Fibroblast of skin of right quadriceps (primary cell): ENCODE data around the gene GGTLC2.
A peak's percentile ranks its signal among the peaks of the same experiment; 100 is the strongest.
"Not testable (repeated sequence)": the region's sequence is repeated elsewhere in the genome, so short reads cannot be mapped to it uniquely, and the experiment has no call there.

ENCODE experiments used
- DNase-seq: peaks from one replicate; pipeline ENCODE4 v3.0.0-alpha.2; 2013

GGTLC2 gene

GRCh38 chr22:22670076-22670795 lies 25.8 kb downstream of the GGTLC2 start:
- no peak for DNase-seq

- DNase-seq = no peak
Measured at GRCh38 chr22:22671506-22671905, 27.1 kb downstream of the GGTLC2 start.

- DNase-seq = no peak
Measured at GRCh38 chr22:22673099-22673498, 28.7 kb downstream of the GGTLC2 start.

- no peak for DNase-seq
Measured at GRCh38 chr22:22673628-22674027, 29.2 kb downstream of the GGTLC2 start.

GRCh38 chr22:22674467-22674866 lies 30.1 kb downstream of the GGTLC2 start:
- no peak for DNase-seq

GRCh38 chr22:22678970-22679369 lies 34.6 kb downstream of the GGTLC2 start:
- no peak for DNase-seq

- DNase-seq = no peak
Measured at GRCh38 chr22:22680396-22680795, 36.0 kb downstream of the GGTLC2 start.

GRCh38 chr22:22681221-22681739 lies 36.9 kb downstream of the GGTLC2 start:
- no peak for DNase-seq

GRCh38 chr22:22682196-22682595 lies 37.8 kb downstream of the GGTLC2 start:
- no peak for DNase-seq

- peak; percentile 19 for DNase-seq
Measured at GRCh38 chr22:22682807-22683667, 38.6 kb downstream of the GGTLC2 start.

GRCh38 chr22:22683668-22684361 lies 39.4 kb downstream of the GGTLC2 start:
- DNase-seq = no peak

- DNase-seq = peak; percentile 38
Measured at GRCh38 chr22:22684580-22685561, 40.5 kb downstream of the GGTLC2 start.

GRCh38 chr22:22685586-22685985 lies 41.2 kb downstream of the GGTLC2 start:
- no peak for DNase-seq

- not testable (repeated sequence) for DNase-seq
Measured at GRCh38 chr22:22686202-22687115, 42.0 kb downstream of the GGTLC2 start.

- DNase-seq = peak; percentile 35
Measured at GRCh38 chr22:22687638-22688500, 43.5 kb downstream of the GGTLC2 start.

GRCh38 chr22:22689621-22690345 lies 45.4 kb downstream of the GGTLC2 start:
- no peak for DNase-seq

GRCh38 chr22:22691055-22691454 lies 46.6 kb downstream of the GGTLC2 start:
- DNase-seq = no peak

- DNase-seq = no peak
Measured at GRCh38 chr22:22691716-22692701, 47.6 kb downstream of the GGTLC2 start.
